HCT116 (cell line): ENCODE measurements around the gene NUMB. TPM values are rescaled to one million over a fixed set of nuclear protein-coding genes. Genes with fewer than 3 reads are reported as not detected.

Source experiments
- ATAC-seq: fragments of 200-7000 bp; cut with Tn5 transposase; 2 replicates; pipeline ENCODE4 v1.9.1; 2020; ENCODE audit warnings: mild to moderate bottlenecking, moderate library complexity
- BruUV-seq: library from RNA; stranded (reverse); fragments of 400-500 nt; replicated peaks from 2 replicates; lab custom pipeline; 2021; lab: Mats Ljungman, UMichigan
- CTCF ChIA-PET: fragments of 300-600 bp; sonication (Branson Sonifier 250); formaldehyde crosslinking; loops from one replicate; lab custom pipeline; 2021; ENCODE audit warnings: antibody characterized with exemption; lab: Charles Lee
- POLR2A ChIA-PET: fragments of 300-600, 350-600 bp; sonication (Branson Sonifier 250); formaldehyde crosslinking; loops from one replicate; lab custom pipeline; 2021; ENCODE audit warnings: antibody characterized with exemption; lab: Charles Lee
- RAD21 ChIA-PET, 2 experiments: fragments of 300-600 bp; sonication (Branson Sonifier 250); formaldehyde crosslinking; loops; one replicate each; lab custom pipeline; 2023; ENCODE audit warnings: low total read pairs in 2 of 2; ENCODE audit not compliant: uncharacterized antibody in 2 of 2, unreplicated experiment in 2 of 2, low non-redundant PET in 1 of 2; lab: Charles Lee
- DNase-seq: peaks from one replicate; pipeline ENCODE4 v3.0.0-alpha.2; 2010; ENCODE audit warnings: low read depth, low spot score
- H2AFZ ChIP-seq: fragments of 200-600 bp; shearing (Covaris generic), sonication (generic); 2 replicates; pipeline ENCODE4 v1.6.1; 2017; ENCODE audit warnings: low read depth, mixed run types, mixed read lengths, antibody characterized with exemption, low read length; ENCODE audit not compliant: poor library complexity, severe bottlenecking
- H3K27ac ChIP-seq: 2 replicates; pipeline ENCODE4 v1.5.1; 2012; ENCODE audit warnings: low read depth, low read length
- H3K27me3 ChIP-seq: fragments of 200-600 bp; sonication (generic); 2 replicates; pipeline ENCODE4 v1.6.1; 2016; ENCODE audit warnings: mixed run types, low read length, mixed read lengths; ENCODE audit not compliant: insufficient read depth
- H3K36me3 ChIP-seq, 2 experiments: fragments of 200-500 bp in 1 of 2; fragments of 200-600 bp in 1 of 2; sonication (Bioruptor generic) in 1 of 2; sonication (generic) in 1 of 2; 2 replicates each; pipeline versions ENCODE4 v1.5.1 to v1.6.1; 2014 to 2016; ENCODE audit warnings: low read length in 2 of 2, inconsistent platforms in 1 of 2, mixed read lengths in 1 of 2, mixed run types in 1 of 2; ENCODE audit not compliant: insufficient read depth in 2 of 2, control insufficient read depth in 1 of 2
- H3K4me1 ChIP-seq, 2 experiments: fragments of 200-600 bp in 1 of 2; sonication (generic) in 1 of 2; 2 replicates each; pipeline versions ENCODE4 v1.5.1 to v1.6.1; 2012 to 2017; ENCODE audit warnings: low read length in 2 of 2, inconsistent platforms in 1 of 2, mild to moderate bottlenecking in 1 of 2, mixed read lengths in 1 of 2, mixed run types in 1 of 2, moderate library complexity in 1 of 2; ENCODE audit not compliant: insufficient read depth in 2 of 2, control insufficient read depth in 1 of 2
- H3K4me2 ChIP-seq: fragments of 200-600 bp; sonication (generic); 2 replicates; pipeline ENCODE4 v1.6.1; 2017; ENCODE audit warnings: mixed run types, low read length, mixed read lengths
- H3K4me3 ChIP-seq, 2 experiments: fragments of 200-600 bp in 1 of 2; sonication (generic) in 1 of 2; replicated peaks in 1 of 2; 2 replicates each; pipeline ENCODE4 v1.5.1; 2011 to 2016; ENCODE audit warnings: low read length in 2 of 2, control low read depth in 1 of 2, low read depth in 1 of 2, mild to moderate bottlenecking in 1 of 2, mixed read lengths in 1 of 2, mixed run types in 1 of 2
- H3K79me2 ChIP-seq: fragments of 200-600 bp; sonication (generic); 2 replicates; pipeline ENCODE4 v1.6.1; 2017; ENCODE audit warnings: mild to moderate bottlenecking, mixed run types, low read length, moderate library complexity, mixed read lengths; ENCODE audit not compliant: insufficient read depth
- H3K9ac ChIP-seq: fragments of 200-600 bp; sonication (generic); 2 replicates; pipeline ENCODE4 v1.6.1; 2016; ENCODE audit warnings: low read length, mixed read lengths
- H3K9me2 ChIP-seq: fragments of 200-600 bp; sonication (generic), shearing (Covaris generic); 2 replicates; pipeline ENCODE4 v1.6.1; 2017; ENCODE audit warnings: mixed run types, mild to moderate bottlenecking, moderate library complexity; ENCODE audit not compliant: insufficient read depth
- H3K9me3 ChIP-seq, 2 experiments: fragments of 200-500 bp in 1 of 2; fragments of 200-600 bp in 1 of 2; sonication (Bioruptor generic) in 1 of 2; sonication (generic) in 1 of 2; 2 replicates each; pipeline ENCODE4 v1.6.1; 2014 to 2017; ENCODE audit warnings: low read length in 2 of 2, mixed read lengths in 2 of 2, inconsistent platforms in 1 of 2, low read depth in 1 of 2, mild to moderate bottlenecking in 1 of 2, mixed run types in 1 of 2, moderate library complexity in 1 of 2; ENCODE audit not compliant: control insufficient read depth in 1 of 2, insufficient read depth in 1 of 2
- H4K20me1 ChIP-seq: fragments of 200-600 bp; sonication (generic), shearing (Covaris generic); 2 replicates; pipeline ENCODE4 v1.6.1; 2017; ENCODE audit warnings: mixed run types, mild to moderate bottlenecking, moderate library complexity; ENCODE audit not compliant: insufficient read depth
- CEBPB ChIP-seq: IDR thresholded peaks from 2 replicates; pipeline ENCODE4 v1.6.1; 2012; ENCODE audit warnings: low read depth
- EZH2phosphoT487 ChIP-seq: fragments of 200-600 bp; IDR thresholded peaks from 2 replicates; pipeline ENCODE4 v1.6.1; 2018; ENCODE audit warnings: antibody characterized with exemption, borderline replicate concordance
- FOSL1 ChIP-seq: IDR thresholded peaks from 2 replicates; pipeline ENCODE4 v1.6.1; 2012; ENCODE audit warnings: low read depth
- JUND ChIP-seq: IDR thresholded peaks from 2 replicates; pipeline ENCODE4 v1.6.1; 2012
- RAD21 ChIP-seq: IDR thresholded peaks from 2 replicates; pipeline ENCODE4 v1.6.1; 2012; ENCODE audit warnings: low read depth, mild to moderate bottlenecking
- SIN3A ChIP-seq: IDR thresholded peaks from 2 replicates; pipeline ENCODE4 v1.6.1; 2012; ENCODE audit warnings: low read depth
- SP1 ChIP-seq: IDR thresholded peaks from 2 replicates; pipeline ENCODE4 v1.6.1; 2012; ENCODE audit warnings: low read depth
- SRF ChIP-seq: IDR thresholded peaks from 2 replicates; pipeline ENCODE4 v1.6.1; 2012; ENCODE audit warnings: low read depth
- ZFX ChIP-seq: fragments of 450-650 bp; IDR thresholded peaks from 2 replicates; pipeline ENCODE4 v1.6.1; 2017
- intact Hi-C: fragments of 100-400 bp; cut with micrococcal nuclease; formaldehyde crosslinking; loops from 2 replicates; pipeline ENCODE4 v1.10.0; 2022
- total RNA-seq: library from RNA; stranded (reverse); gene quantifications from one replicate; pipeline ENCODE4 v1.2.1, GENCODE V29; 2021; ENCODE audit not compliant: unreplicated experiment
- TF ChIP-seq, protein P1 (sequence below): IDR thresholded peaks from 2 replicates; pipeline ENCODE4 v1.6.1; 2012; ENCODE audit warnings: low read depth
- TF ChIP-seq, protein P2 (sequence below): IDR thresholded peaks from 2 replicates; pipeline ENCODE4 v1.6.1; 2011; ENCODE audit warnings: mild to moderate bottlenecking, low read length, moderate library complexity; ENCODE audit not compliant: insufficient replicate concordance; ENCODE audit errors: extremely low read depth
- TF ChIP-seq, protein P3 (sequence below): IDR thresholded peaks from 2 replicates; pipeline ENCODE4 v1.6.1; 2012

The NUMB gene
- total RNA-seq, 1 experiment from 2014 or later, result 43.0 TPM

DNA sequence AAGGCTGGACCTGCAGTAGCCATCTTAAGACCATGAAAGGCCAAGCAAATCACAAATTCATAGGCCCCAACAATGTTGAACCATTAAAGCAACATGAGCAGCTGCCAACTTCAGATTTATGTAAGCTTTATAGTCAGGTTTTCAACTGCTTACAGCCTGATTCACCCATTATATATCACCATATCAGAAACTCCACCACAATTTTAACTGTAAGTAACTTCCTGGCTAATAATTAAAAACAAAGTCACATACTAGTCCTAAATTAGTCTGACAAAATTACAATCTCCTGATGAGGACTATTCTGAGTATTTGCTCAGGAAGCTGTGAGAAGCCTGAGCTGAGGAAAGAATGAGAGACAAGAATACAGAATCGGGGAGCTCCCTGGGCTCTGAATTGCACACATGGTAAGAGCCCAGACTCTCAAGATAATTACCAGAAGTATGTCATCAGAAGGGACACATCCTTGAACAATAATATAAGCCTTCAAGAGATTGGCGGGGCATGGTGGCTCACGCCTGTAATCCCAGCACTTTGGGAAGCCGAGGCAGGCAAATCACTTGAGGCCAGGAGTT is 55.1 kb downstream of the NUMB start:
- H3K79me2 ChIP-seq, result no peaks in the 10 kb centered on the region
- H3K9me2 ChIP-seq, result no peaks in the 10 kb centered on the region
- no peak overlapping the region for H2AFZ ChIP-seq
- ChIA-PET RAD21 (no interaction called here), CTCF (interaction anchor here (0.9 to 1.5 kb wide), 2 partner anchors 8 to 73 kb away, joined by 3 to 5 read pairs; no protein-coding TSS in a partner anchor), POLR2A (no interaction called here)
- H3K27me3 ChIP-seq, result no peaks in the 10 kb centered on the region
- no peaks in the 10 kb centered on the region for H3K36me3 ChIP-seq
- H3K4me3 ChIP-seq, result no peak overlapping the region
- no peak for ATAC-seq
- H3K4me1 ChIP-seq, result no peaks in the 10 kb centered on the region
- no peak for TF ChIP-seq JUND
- TF ChIP-seq SRF, result no peak
- TF ChIP-seq FOSL1, result no peak
- intact Hi-C loops, result no loop called here
- no peak overlapping the region for H3K4me2 ChIP-seq
- no peaks in the 10 kb centered on the region for H3K9me3 ChIP-seq
- no peak overlapping the region for H3K27ac ChIP-seq
- no TSS peak for BruUV-seq
- DNase-seq, result no peak
- no peak overlapping the region for H3K9ac ChIP-seq
- no peaks in the 10 kb centered on the region for H4K20me1 ChIP-seq

- H3K79me2 ChIP-seq, result no peaks in the 10 kb centered on the region
- DNase-seq (no peak), ATAC-seq (no peak)
- H2AFZ ChIP-seq, result no peak overlapping the region
- H3K4me3 ChIP-seq, result no peak overlapping the region
- intact Hi-C loops, result no loop called here
- no peaks in the 10 kb centered on the region for H3K4me1 ChIP-seq
- H3K27ac ChIP-seq, result no peak overlapping the region
- POLR2A ChIA-PET, result no interaction called here
- TF ChIP-seq SIN3A (no peak), CEBPB (no peak), EZH2phosphoT487 (no peak), FOSL1 (no peak), SP1 (no peak), SRF (no peak), RAD21 (no peak), ZFX (no peak)
- TF ChIP-seq, protein P1, sequence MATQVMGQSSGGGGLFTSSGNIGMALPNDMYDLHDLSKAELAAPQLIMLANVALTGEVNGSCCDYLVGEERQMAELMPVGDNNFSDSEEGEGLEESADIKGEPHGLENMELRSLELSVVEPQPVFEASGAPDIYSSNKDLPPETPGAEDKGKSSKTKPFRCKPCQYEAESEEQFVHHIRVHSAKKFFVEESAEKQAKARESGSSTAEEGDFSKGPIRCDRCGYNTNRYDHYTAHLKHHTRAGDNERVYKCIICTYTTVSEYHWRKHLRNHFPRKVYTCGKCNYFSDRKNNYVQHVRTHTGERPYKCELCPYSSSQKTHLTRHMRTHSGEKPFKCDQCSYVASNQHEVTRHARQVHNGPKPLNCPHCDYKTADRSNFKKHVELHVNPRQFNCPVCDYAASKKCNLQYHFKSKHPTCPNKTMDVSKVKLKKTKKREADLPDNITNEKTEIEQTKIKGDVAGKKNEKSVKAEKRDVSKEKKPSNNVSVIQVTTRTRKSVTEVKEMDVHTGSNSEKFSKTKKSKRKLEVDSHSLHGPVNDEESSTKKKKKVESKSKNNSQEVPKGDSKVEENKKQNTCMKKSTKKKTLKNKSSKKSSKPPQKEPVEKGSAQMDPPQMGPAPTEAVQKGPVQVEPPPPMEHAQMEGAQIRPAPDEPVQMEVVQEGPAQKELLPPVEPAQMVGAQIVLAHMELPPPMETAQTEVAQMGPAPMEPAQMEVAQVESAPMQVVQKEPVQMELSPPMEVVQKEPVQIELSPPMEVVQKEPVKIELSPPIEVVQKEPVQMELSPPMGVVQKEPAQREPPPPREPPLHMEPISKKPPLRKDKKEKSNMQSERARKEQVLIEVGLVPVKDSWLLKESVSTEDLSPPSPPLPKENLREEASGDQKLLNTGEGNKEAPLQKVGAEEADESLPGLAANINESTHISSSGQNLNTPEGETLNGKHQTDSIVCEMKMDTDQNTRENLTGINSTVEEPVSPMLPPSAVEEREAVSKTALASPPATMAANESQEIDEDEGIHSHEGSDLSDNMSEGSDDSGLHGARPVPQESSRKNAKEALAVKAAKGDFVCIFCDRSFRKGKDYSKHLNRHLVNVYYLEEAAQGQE, result no peak
- TF ChIP-seq, protein P2, sequence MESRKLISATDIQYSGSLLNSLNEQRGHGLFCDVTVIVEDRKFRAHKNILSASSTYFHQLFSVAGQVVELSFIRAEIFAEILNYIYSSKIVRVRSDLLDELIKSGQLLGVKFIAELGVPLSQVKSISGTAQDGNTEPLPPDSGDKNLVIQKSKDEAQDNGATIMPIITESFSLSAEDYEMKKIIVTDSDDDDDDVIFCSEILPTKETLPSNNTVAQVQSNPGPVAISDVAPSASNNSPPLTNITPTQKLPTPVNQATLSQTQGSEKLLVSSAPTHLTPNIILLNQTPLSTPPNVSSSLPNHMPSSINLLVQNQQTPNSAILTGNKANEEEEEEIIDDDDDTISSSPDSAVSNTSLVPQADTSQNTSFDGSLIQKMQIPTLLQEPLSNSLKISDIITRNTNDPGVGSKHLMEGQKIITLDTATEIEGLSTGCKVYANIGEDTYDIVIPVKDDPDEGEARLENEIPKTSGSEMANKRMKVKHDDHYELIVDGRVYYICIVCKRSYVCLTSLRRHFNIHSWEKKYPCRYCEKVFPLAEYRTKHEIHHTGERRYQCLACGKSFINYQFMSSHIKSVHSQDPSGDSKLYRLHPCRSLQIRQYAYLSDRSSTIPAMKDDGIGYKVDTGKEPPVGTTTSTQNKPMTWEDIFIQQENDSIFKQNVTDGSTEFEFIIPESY, result no peak
- TF ChIP-seq, protein P3, sequence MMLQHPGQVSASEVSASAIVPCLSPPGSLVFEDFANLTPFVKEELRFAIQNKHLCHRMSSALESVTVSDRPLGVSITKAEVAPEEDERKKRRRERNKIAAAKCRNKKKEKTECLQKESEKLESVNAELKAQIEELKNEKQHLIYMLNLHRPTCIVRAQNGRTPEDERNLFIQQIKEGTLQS, result no peak
- no peaks in the 10 kb centered on the region for H3K27me3 ChIP-seq
- no peaks in the 10 kb centered on the region for H3K9me3 ChIP-seq
- no TSS peak for BruUV-seq
- CTCF ChIA-PET, result no interaction called here
- H3K36me3 ChIP-seq, result no peaks in the 10 kb centered on the region
- H4K20me1 ChIP-seq, result no peaks in the 10 kb centered on the region
- RAD21 ChIA-PET, result no interaction called here
- H3K9me2 ChIP-seq, result no peaks in the 10 kb centered on the region
- H3K4me2 ChIP-seq, result no peak overlapping the region
- H3K9ac ChIP-seq, result no peak overlapping the region
These were observed 55.8 kb downstream of the NUMB start for GRCh38 chr14:73402579-73402978.
